ENCODE data around the gene DDX1. TPM values are rescaled to one million over a fixed set of nuclear protein-coding genes. Genes with fewer than 3 reads are reported as not detected.

The DDX1 gene
- total and polyA plus RNA-seq, 9 donors, result 36.5 to 80.1 (median 67.4) TPM

GRCh38 chr2:15624903-15625302 is 33.2 kb downstream of the DDX1 start:
- Histone ChIP-seq H3K27me3 (no peaks in the 10 kb centered on the region), H3K9me3 (no peaks in the 10 kb centered on the region), H3K36me3 (no peaks in the 10 kb centered on the region), H3K4me3 (no peak overlapping the region), H3K4me1 (ENCODE audit: insufficient read depth) (no peaks in the 10 kb centered on the region), H3K27ac (no peak overlapping the region)
- intact Hi-C loops (cut with DNase I), result no loop called here
- TF ChIP-seq EP300 (IDR thresholded peaks at IDR 0.05) (no peak), POLR2A (IDR thresholded peaks at IDR 0.05) (no peak), CTCF (IDR thresholded peaks at IDR 0.05) (no peak)
- DNase-seq, result no peak

GRCh38 chr2:15625344-15626036 is 33.8 kb downstream of the DDX1 start:
- no peaks in the 10 kb centered on the region for H3K9me3 ChIP-seq
- no peaks in the 10 kb centered on the region for H3K36me3 ChIP-seq
- H3K4me1 ChIP-seq (ENCODE audit: insufficient read depth), result no peaks in the 10 kb centered on the region
- DNase-seq, result no peak
- 96 to 97% (median 97%) methylated on average over 3 of the region's 3 CpGs for WGBS, 3 donors
- intact Hi-C loops (cut with DNase I), result no loop called here
- H3K27ac ChIP-seq, result no peak overlapping the region
- TF ChIP-seq POLR2A (IDR thresholded peaks at IDR 0.05) (no peak), CTCF (IDR thresholded peaks at IDR 0.05) (no peak), EP300 (IDR thresholded peaks at IDR 0.05) (no peak)
- no peak overlapping the region for H3K4me3 ChIP-seq
- no peaks in the 10 kb centered on the region for H3K27me3 ChIP-seq

- TF ChIP-seq EP300 (IDR thresholded peaks at IDR 0.05) (no peak), POLR2A (IDR thresholded peaks at IDR 0.05) (no peak), CTCF (IDR thresholded peaks at IDR 0.05) (no peak)
- DNase-seq, result no peak
- Histone ChIP-seq H3K9me3 (no peaks in the 10 kb centered on the region), H3K27me3 (no peaks in the 10 kb centered on the region), H3K27ac (no peak overlapping the region), H3K4me1 (ENCODE audit: insufficient read depth) (peaks cover 1% of the 10 kb centered on the region), H3K36me3 (no peaks in the 10 kb centered on the region), H3K4me3 (no peak overlapping the region)
- intact Hi-C loops (cut with DNase I), result no loop called here
Measured at GRCh38 chr2:15626126-15626525, 34.5 kb downstream of the DDX1 start.

GRCh38 chr2:15626967-15627366 is 35.3 kb downstream of the DDX1 start:
- H3K4me3 ChIP-seq, result no peak overlapping the region
- intact Hi-C loops (cut with DNase I), result no loop called here
- H3K4me1 ChIP-seq (ENCODE audit: insufficient read depth), result peaks cover 1% of the 10 kb centered on the region
- no peak for DNase-seq
- no peaks in the 10 kb centered on the region for H3K36me3 ChIP-seq
- H3K9me3 ChIP-seq, result no peaks in the 10 kb centered on the region
- no peak for TF ChIP-seq POLR2A (IDR thresholded peaks at IDR 0.05)
- TF ChIP-seq EP300 (IDR thresholded peaks at IDR 0.05), result no peak
- no peak for TF ChIP-seq CTCF (IDR thresholded peaks at IDR 0.05)
- no peak overlapping the region for H3K27ac ChIP-seq
- no peaks in the 10 kb centered on the region for H3K27me3 ChIP-seq

Data from ovary (tissue), 9 donors.